ENCODE measurements around the gene SYNPO2.
A peak's percentile ranks its signal among the peaks of the same experiment; 100 is the strongest.

SYNPO2 gene

GRCh38 chr4:119068529-119068962 is 179.9 kb downstream of the SYNPO2 start:
- DNase-seq (ENCODE audit: low spot score) = peak; percentile 16

DNA sequence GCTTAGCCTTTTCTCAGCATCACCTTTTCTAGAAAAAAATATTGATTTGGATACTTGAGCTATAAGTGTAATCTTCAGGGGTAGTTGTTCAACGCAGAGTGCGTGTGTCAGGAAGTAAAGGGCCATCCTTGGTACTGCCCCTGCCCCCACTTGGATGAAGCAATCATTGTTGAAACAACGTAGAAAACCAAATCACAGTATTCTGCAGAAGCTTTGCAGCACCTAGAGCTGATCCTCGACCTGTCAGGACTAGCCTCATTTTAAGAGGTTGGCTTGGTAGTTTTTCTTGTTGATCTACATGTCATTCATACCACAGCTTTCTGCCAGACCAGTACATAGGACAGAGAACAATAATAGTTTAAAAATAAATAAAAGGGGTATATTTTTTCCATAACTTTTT is 181.6 kb downstream of the SYNPO2 start:
- no peak for DNase-seq (ENCODE audit: low spot score)

GRCh38 chr4:119080721-119081541 is 192.3 kb downstream of the SYNPO2 start:
- no peak for DNase-seq (ENCODE audit: low spot score)

DNA sequence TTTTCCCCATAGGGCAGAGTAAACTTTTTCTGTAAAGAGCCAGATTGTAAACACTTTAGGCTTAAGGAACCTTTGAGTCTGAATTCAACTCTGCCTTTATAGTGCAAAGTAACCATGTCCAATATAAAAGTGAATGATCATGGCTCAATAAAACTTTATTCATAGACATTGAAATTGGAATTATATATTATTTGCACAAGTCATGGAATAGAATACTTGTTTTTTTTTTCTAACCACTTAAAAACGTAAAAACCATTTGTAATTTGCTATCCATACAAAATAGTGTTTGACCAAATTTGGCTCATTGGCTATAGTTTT is 192.8 kb downstream of the SYNPO2 start:
- no peak for DNase-seq (ENCODE audit: low spot score)

DNA sequence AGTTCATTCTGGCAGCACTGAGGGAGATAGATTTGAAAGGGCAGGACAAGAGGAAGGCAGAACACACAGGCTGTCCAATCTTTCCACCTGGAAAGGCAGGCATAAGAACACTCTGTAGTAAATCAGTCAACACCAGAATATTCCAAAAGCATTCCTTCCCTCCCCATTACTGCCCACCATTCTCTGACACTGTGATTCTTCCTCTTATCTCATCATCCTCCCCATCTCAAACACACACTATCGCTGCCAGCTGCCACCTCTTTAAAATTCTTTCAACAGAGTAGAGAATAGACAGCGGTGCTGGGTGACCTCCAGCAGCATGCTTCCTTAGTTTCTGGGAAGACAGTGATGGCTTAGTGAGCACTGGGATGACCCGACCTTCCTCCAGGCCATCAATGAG is 193.3 kb downstream of the SYNPO2 start:
- no peak for DNase-seq (ENCODE audit: low spot score)

DNA sequence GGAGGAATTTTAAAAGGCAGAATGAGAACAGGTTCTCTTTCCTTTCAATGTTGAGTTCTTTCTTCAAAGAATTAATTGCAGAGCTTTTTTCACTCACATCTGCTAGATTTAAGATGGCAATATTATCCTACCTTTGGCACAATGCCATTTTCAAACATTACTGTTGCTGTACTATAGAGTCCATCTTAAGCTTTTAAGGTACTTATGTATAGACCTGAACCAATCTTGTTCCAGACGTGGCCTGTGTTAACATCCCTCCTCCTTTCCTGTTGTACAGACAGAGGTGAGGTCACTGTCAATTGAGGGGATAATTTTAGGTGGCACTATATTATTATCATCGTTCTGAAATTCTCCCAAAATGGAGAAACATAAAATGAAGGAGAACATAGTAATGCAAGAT is 194.0 kb downstream of the SYNPO2 start:
- no peak for DNase-seq (ENCODE audit: low spot score)

DNA sequence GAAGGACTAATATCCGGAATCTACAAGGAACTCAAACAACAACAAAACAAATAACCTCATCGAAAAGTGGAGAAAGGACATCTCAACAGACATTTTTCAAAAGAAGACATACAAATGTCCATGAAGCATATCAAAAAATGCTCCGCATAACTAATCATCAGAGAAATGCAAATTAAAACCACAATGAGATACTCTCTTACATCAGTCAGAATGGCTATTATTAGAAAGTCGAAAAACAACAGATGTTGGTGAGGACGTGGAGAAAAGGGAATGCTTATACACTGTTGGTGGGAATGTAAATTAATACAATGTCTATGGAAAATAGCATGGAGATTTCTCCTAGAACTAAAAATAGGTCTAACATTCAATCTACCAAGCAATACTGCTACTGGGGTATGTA is 195.9 kb downstream of the SYNPO2 start:
- DNase-seq (ENCODE audit: low spot score) = no peak

- peak; percentile 20 for DNase-seq (ENCODE audit: low spot score)
Observed at GRCh38 chr4:119087121-119087520, 198.5 kb downstream of the SYNPO2 start.

GRCh38 chr4:119087656-119088055 is 199.0 kb downstream of the SYNPO2 start:
- DNase-seq (ENCODE audit: low spot score) = no peak

- no peak for DNase-seq (ENCODE audit: low spot score)
Observed at GRCh38 chr4:119093042-119093827, 204.6 kb downstream of the SYNPO2 start.

- no peak for DNase-seq (ENCODE audit: low spot score)
Observed at GRCh38 chr4:119097282-119097900, 208.7 kb downstream of the SYNPO2 start.

DNA sequence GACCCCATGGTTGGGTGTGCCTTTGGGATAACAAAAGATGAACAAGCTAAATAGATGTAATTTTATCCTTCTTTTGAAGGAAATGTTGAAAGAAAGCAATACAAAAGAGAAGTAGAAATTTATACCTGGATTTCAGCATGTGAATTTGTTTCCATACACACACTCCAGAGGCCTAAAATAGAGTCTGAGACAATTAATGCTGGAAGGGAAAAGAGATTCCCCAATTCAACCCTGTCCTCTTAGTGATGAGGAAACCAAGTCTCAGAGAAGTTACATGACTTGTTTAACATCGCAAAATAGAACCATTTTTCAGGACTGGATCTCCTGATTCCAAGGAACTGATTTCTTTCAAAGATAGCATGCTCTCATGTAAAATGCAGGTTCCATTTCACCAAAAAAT is 209.7 kb downstream of the SYNPO2 start:
- DNase-seq (ENCODE audit: low spot score) = no peak

GRCh38 chr4:119099227-119099810 is 210.7 kb downstream of the SYNPO2 start:
- peak; percentile 24 for DNase-seq (ENCODE audit: low spot score)

DNA sequence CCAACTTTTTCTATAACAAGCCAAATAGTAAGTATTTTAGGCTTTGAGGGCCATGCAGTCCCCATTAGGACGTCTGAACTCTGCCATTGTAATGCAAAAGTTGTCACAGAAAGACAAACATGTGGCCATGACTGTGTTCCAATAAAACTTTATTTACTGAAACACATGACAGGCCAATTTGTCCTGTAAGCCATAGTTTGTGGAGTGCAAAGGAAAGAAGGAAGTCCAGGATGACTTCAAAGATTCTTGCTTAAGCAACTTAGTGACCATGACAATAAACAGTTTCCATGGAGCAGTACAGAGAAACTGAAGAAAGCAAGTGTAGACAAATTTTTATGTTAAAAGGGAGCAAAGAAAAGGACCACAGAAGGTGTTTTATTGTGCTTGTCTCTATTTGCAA is 212.0 kb downstream of the SYNPO2 start:
- no peak for DNase-seq (ENCODE audit: low spot score)

GRCh38 chr4:119103263-119103662 is 214.6 kb downstream of the SYNPO2 start:
- DNase-seq (ENCODE audit: low spot score) = peak; percentile 82

DNA sequence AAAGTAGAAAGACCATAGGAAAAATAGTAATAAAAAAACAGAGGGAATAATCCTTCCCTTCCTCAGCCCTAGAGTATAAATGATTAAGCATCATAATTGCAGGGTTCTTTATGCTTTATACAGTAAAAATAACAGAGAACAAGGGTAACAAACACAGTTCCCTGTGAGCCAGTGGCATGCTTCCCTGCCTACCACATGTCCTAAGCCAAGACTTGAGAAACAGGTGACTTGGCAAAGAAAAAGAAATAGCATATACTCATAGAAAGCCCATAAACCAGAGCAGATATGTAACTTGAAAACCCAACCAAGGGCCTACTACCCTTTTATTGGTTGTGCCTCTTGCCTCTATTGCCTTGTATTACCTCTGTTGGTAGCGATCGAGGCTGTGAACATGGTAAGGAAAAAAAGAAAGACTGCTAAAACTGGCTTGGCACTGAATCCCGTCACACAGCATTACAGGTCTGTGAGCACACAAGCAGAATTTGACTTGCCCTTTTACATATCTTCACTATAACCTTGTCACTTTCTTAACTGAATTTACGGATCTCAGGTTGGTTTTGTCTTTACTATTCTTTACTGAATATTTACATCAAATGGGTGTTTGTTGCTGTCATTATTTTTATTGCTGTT is 216.1 kb downstream of the SYNPO2 start:
- no peak for DNase-seq (ENCODE audit: low spot score)

- DNase-seq (ENCODE audit: low spot score) = no peak
Observed at GRCh38 chr4:119105605-119106004, 217.0 kb downstream of the SYNPO2 start.

GRCh38 chr4:119106036-119107000 is 217.7 kb downstream of the SYNPO2 start:
- peak; percentile 41 for DNase-seq (ENCODE audit: low spot score)

DNA sequence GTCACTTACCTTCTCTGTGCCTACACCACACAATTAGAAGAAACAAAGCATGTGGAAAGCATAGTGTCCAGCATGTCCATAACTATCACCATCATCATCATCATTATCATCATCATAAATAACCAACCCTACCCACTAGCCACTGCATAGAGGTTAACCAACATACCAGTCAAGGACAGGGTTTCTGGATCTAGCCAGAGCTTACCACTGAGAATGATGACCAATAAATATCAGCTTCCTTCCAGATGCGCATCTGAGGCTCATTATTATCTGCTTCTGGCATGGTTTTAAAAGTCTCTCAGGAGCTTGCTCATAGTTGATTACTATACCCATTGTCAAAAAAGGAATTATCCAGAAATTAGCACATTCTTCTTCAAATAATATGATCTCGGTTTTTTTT is 221.5 kb downstream of the SYNPO2 start:
- no peak for DNase-seq (ENCODE audit: low spot score)

Measured in AG20443 (cell line).